SK-N-SH (cell line): ENCODE data around the gene AMIGO1. TPM values are rescaled to one million over a fixed set of nuclear protein-coding genes. Genes with fewer than 3 reads are reported as not detected.

Experiments
- CTCF ChIA-PET: fragments of 300-600, 350-600 bp; formaldehyde crosslinking; extraction: SDS; loops from one replicate; lab custom pipeline; 2021; lab: Yijun Ruan, JAX
- POLR2A ChIA-PET: fragments of 350-600 bp; sonication (Branson Sonifier 250); formaldehyde crosslinking; extraction: SDS; loops from one replicate; lab custom pipeline; 2020; ENCODE audit warnings: antibody characterized with exemption, inconsistent platforms; lab: Yijun Ruan, JAX
- DNase-seq: peaks from one replicate; pipeline ENCODE4 v3.0.0; 2012
- H2AFZ ChIP-seq: fragments of 200-600 bp; sonication (generic); 2 replicates; pipeline ENCODE4 v1.8.1; 2016; ENCODE audit warnings: antibody characterized with exemption, mild to moderate bottlenecking, low read depth
- H3F3A ChIP-seq: fragments of 200-600 bp; sonication (generic); replicated peaks from 2 replicates; pipeline ENCODE3; 2016; ENCODE audit warnings: antibody characterized with exemption, mild to moderate bottlenecking; ENCODE audit not compliant: insufficient read depth
- H3K27ac ChIP-seq, 2 experiments: fragments of 200-500 bp in 1 of 2; fragments of 200-600 bp in 1 of 2; sonication (Bioruptor generic) in 1 of 2; sonication (generic), shearing (Covaris generic) in 1 of 2; 2 replicates each; pipeline versions ENCODE4 v1.5.1 to v1.6.1; 2014 to 2016; ENCODE audit warnings: low read depth in 2 of 2, inconsistent platforms in 1 of 2, low read length in 1 of 2, mild to moderate bottlenecking in 1 of 2, mixed read lengths in 1 of 2
- H3K27me3 ChIP-seq: fragments of 200-600 bp; sonication (generic), shearing (Covaris generic); 2 replicates; pipeline ENCODE4 v1.6.1; 2016; ENCODE audit warnings: mixed run types; ENCODE audit not compliant: insufficient read depth
- H3K36me3 ChIP-seq, 2 experiments: fragments of 200-500 bp in 1 of 2; fragments of 200-600 bp in 1 of 2; sonication (Bioruptor generic) in 1 of 2; sonication (generic) in 1 of 2; replicated peaks in 1 of 2; 2 replicates each; pipeline versions ENCODE3 to v1.5.1; 2014 to 2016; ENCODE audit warnings: low read length in 1 of 2, mild to moderate bottlenecking in 1 of 2; ENCODE audit not compliant: insufficient read depth in 2 of 2, control insufficient read depth in 1 of 2
- H3K4me1 ChIP-seq, 2 experiments: fragments of 200-500 bp in 1 of 2; fragments of 200-600 bp in 1 of 2; sonication (Bioruptor generic) in 1 of 2; sonication (generic), shearing (Covaris generic) in 1 of 2; 2 replicates each; pipeline versions ENCODE4 v1.5.1 to v1.6.1; 2014 to 2016; ENCODE audit warnings: low read depth in 1 of 2, low read length in 1 of 2, mixed run types in 1 of 2; ENCODE audit not compliant: insufficient read depth in 2 of 2, control insufficient read depth in 1 of 2
- H3K4me2 ChIP-seq: fragments of 200-600 bp; sonication (generic), shearing (Covaris generic); 2 replicates; pipeline ENCODE4 v1.6.1; 2017; ENCODE audit warnings: mixed run types
- H3K4me3 ChIP-seq, 2 experiments: fragments of 200-500 bp in 1 of 2; fragments of 200-600 bp in 1 of 2; sonication (Bioruptor generic) in 1 of 2; sonication (generic), shearing (Covaris generic) in 1 of 2; 2 replicates each; pipeline versions ENCODE4 v1.5.1 to v1.8.1; 2014 to 2016; ENCODE audit warnings: low read depth in 2 of 2, inconsistent platforms in 1 of 2, low read length in 1 of 2, mild to moderate bottlenecking in 1 of 2, mixed read lengths in 1 of 2, moderate library complexity in 1 of 2
- H3K79me2 ChIP-seq: fragments of 200-600 bp; sonication (generic); 2 replicates; pipeline ENCODE4 v1.8.1; 2017; ENCODE audit warnings: mild to moderate bottlenecking; ENCODE audit not compliant: insufficient read depth
- H3K9ac ChIP-seq: fragments of 200-600 bp; sonication (generic); 2 replicates; pipeline ENCODE4 v1.6.1; 2017; ENCODE audit warnings: mixed run types
- H3K9me2 ChIP-seq: fragments of 200-600 bp; sonication (generic); 2 replicates; pipeline ENCODE4 v1.6.1; 2017; ENCODE audit warnings: mixed run types
- H3K9me3 ChIP-seq: fragments of 200-600 bp; sonication (generic); 2 replicates; pipeline ENCODE4 v1.6.1; 2017; ENCODE audit warnings: mixed run types, mild to moderate bottlenecking, moderate library complexity
- H4K20me1 ChIP-seq: fragments of 200-600 bp; sonication (generic); 2 replicates; pipeline ENCODE4 v1.6.1; 2017; ENCODE audit warnings: mild to moderate bottlenecking, mixed run types; ENCODE audit not compliant: insufficient read depth
- CTCF ChIP-seq: fragments of 200-600 bp; sonication (generic); IDR thresholded peaks from 2 replicates; pipeline ENCODE4 v1.6.1; 2017; ENCODE audit warnings: antibody characterized with exemption, mild to moderate bottlenecking, moderate library complexity
- ELF1 ChIP-seq: IDR thresholded peaks from 2 replicates; pipeline ENCODE4 v1.4.0; 2012
- EZH2phosphoT487 ChIP-seq: fragments of 200-600 bp; sonication (generic); IDR thresholded peaks from 2 replicates; pipeline ENCODE4 v1.6.1; 2017; ENCODE audit warnings: low read depth, mixed run types, mild to moderate bottlenecking, antibody characterized with exemption, moderate library complexity, borderline replicate concordance
- FOSL2 ChIP-seq: IDR thresholded peaks from 2 replicates; pipeline ENCODE4 v1.4.0; 2012; ENCODE audit warnings: low read depth, mild to moderate bottlenecking, moderate library complexity, borderline replicate concordance
- FOXM1 ChIP-seq: IDR thresholded peaks from 2 replicates; pipeline ENCODE4 v1.4.0; 2012; ENCODE audit warnings: low read depth, mild to moderate bottlenecking
- GATA2 ChIP-seq: sonication (generic); formaldehyde crosslinking; IDR thresholded peaks from 2 replicates; pipeline ENCODE4 v1.5.0; 2020; ENCODE audit warnings: mild to moderate bottlenecking, missing genetic modification reagents
- MEF2A ChIP-seq: IDR thresholded peaks from 2 replicates; pipeline ENCODE4 v1.4.0; 2012; ENCODE audit warnings: low read depth, borderline replicate concordance
- NFIC ChIP-seq: IDR thresholded peaks from 2 replicates; pipeline ENCODE4 v1.4.0; 2012; ENCODE audit warnings: borderline replicate concordance
- NRF1 ChIP-seq: IDR thresholded peaks from 2 replicates; pipeline ENCODE4 v1.6.1; 2012; ENCODE audit warnings: low read depth, mild to moderate bottlenecking, low read length
- PBX3 ChIP-seq: IDR thresholded peaks from 2 replicates; pipeline ENCODE4; 2012
- RAD21 ChIP-seq: IDR thresholded peaks from 2 replicates; pipeline ENCODE4 v1.6.1; 2012; ENCODE audit warnings: mild to moderate bottlenecking, low read length
- REST ChIP-seq: IDR thresholded peaks from 2 replicates; pipeline ENCODE4 v1.6.1; 2012; ENCODE audit warnings: mild to moderate bottlenecking, low read depth, low read length, moderate library complexity
- RXRA ChIP-seq: IDR thresholded peaks from 2 replicates; pipeline ENCODE4 v1.4.0; 2012; ENCODE audit warnings: low read depth, mild to moderate bottlenecking, borderline replicate concordance
- SIN3A ChIP-seq: IDR thresholded peaks from 2 replicates; pipeline ENCODE4 v1.6.1; 2012; ENCODE audit warnings: low read depth, mild to moderate bottlenecking, low read length, moderate library complexity, borderline replicate concordance
- SMC3 ChIP-seq: IDR thresholded peaks from 2 replicates; pipeline ENCODE4 v1.6.1; 2012; ENCODE audit warnings: low read depth, low read length, improper control_type of control experiment
- TEAD4 ChIP-seq: IDR thresholded peaks from 2 replicates; pipeline ENCODE4 v1.4.0; 2012; ENCODE audit warnings: mild to moderate bottlenecking, borderline replicate concordance; ENCODE audit not compliant: insufficient read depth
- USF1 ChIP-seq: IDR thresholded peaks from 2 replicates; pipeline ENCODE4 v1.4.0; 2012; ENCODE audit warnings: low read depth, borderline replicate concordance
- USF2 ChIP-seq: fragments of 150-350 bp; IDR thresholded peaks from 2 replicates; pipeline ENCODE4 v1.6.1; 2017; ENCODE audit warnings: antibody characterized with exemption, low read length, low read depth, borderline replicate concordance
- YY1 ChIP-seq: IDR thresholded peaks from 2 replicates; pipeline ENCODE4 v1.4.0; 2012; ENCODE audit warnings: low read depth, mild to moderate bottlenecking
- ZBTB33 ChIP-seq: IDR thresholded peaks from 2 replicates; pipeline ENCODE4 v1.4.0; 2012; ENCODE audit warnings: low read depth, borderline replicate concordance
- WGBS: methylation state at CpG from one replicate; pipeline ENCODE4 v1.1.6; 2017; ENCODE audit warnings: low lambda C conversion rate; 5-methylcytosine and 5-hydroxymethylcytosine counted together
- polyA plus RNA-seq, 3 experiments: library from polyadenylated mRNA; depleted of rRNA; stranded (reverse); fragments of >200 nt; gene quantifications; 2 replicates each; pipeline ENCODE4 v1.2.3, GENCODE V29; 2012

The AMIGO1 gene
- polyA plus RNA-seq, 1 of the 3 experiments (the other 2 are of a cell fraction): 0.95 TPM

GRCh38 chr1:109531380-109531779 is 21.9 kb upstream of the AMIGO1 start:
- no peak overlapping the region for H3K27ac ChIP-seq
- H3K79me2 ChIP-seq: no peaks in the 10 kb centered on the region
- H3K4me1 ChIP-seq: peaks cover 0 to 44% of the 10 kb centered on the region in 2 experiments; a peak in 1 of 4 replicates
- H3K4me3 ChIP-seq: no peak overlapping the region
- ChIA-PET CTCF (interaction anchor here (0.6 to 26.3 kb wide), 46 partner anchors 8 to 485 kb away, joined by 3 to 1710 read pairs (median 6); partner anchors contain the start of genes AMIGO1, AMPD2, ATXN7L2 and CYB561D1), POLR2A (interaction anchor here (1.0 to 2.0 kb wide), 4 partner anchors 33 to 254 kb away, joined by 3 to 7 read pairs (median 3); partner anchors contain the start of gene CYB561D1)
- no peak overlapping the region for H3K4me2 ChIP-seq
- no peaks in the 10 kb centered on the region for H3F3A ChIP-seq
- TF ChIP-seq MEF2A: no peak
- TF ChIP-seq TEAD4: no peak
- no peak for TF ChIP-seq SIN3A
- no peak for TF ChIP-seq EZH2phosphoT487
- no peak for TF ChIP-seq USF2
- no peak for TF ChIP-seq NRF1
- TF ChIP-seq CTCF: no peak
- no peak for TF ChIP-seq FOSL2
- TF ChIP-seq ZBTB33: no peak
- no peak for TF ChIP-seq SMC3
- no peak for TF ChIP-seq RXRA
- TF ChIP-seq REST: no peak
- TF ChIP-seq USF1: no peak
- TF ChIP-seq GATA2: no peak
- no peak for TF ChIP-seq PBX3
- TF ChIP-seq NFIC: no peak
- TF ChIP-seq YY1: no peak
- no peak for TF ChIP-seq RAD21
- no peak for TF ChIP-seq FOXM1
- no peak for TF ChIP-seq ELF1
- no peaks in the 10 kb centered on the region for H3K9me3 ChIP-seq
- no peaks in the 10 kb centered on the region for H3K9me2 ChIP-seq
- no peaks in the 10 kb centered on the region; the same call in 1 of the 2 replicates for H3K27me3 ChIP-seq
- no peak for DNase-seq
- WGBS: 88% methylated on average over 3 of the region's 4 CpGs
- no peak overlapping the region for H2AFZ ChIP-seq
- no peak overlapping the region for H3K9ac ChIP-seq
- no peaks in the 10 kb centered on the region for H3K36me3 ChIP-seq
- no peaks in the 10 kb centered on the region for H4K20me1 ChIP-seq
